Progenitor cell of endocrine pancreas (in vitro differentiated cells): Measurements from ENCODE around the gene ZNF366. TPM values are rescaled to one million over a fixed set of nuclear protein-coding genes. Genes with fewer than 3 reads are reported as not detected.

ENCODE experiments used
- DNase-seq: peaks from one replicate; pipeline ENCODE4 v3.0.0; 2021; ENCODE audit warnings: low spot score; ENCODE audit not compliant: unreplicated experiment
- H3K27ac Mint-ChIP-seq: 2 replicates; pipeline ENCODE4 v1.8.0; 2021; ENCODE audit warnings: mild to moderate bottlenecking, moderate library complexity, mixed read lengths
- H3K27me3 Mint-ChIP-seq: 2 replicates; pipeline ENCODE4 v1.8.0; 2021; ENCODE audit warnings: mixed read lengths
- H3K36me3 Mint-ChIP-seq: 2 replicates; pipeline ENCODE4 v1.8.0; 2022; ENCODE audit warnings: mixed read lengths; ENCODE audit not compliant: insufficient read depth
- H3K4me1 Mint-ChIP-seq: 2 replicates; pipeline ENCODE4 v1.8.0; 2021; ENCODE audit warnings: low read depth, mixed read lengths
- H3K4me3 Mint-ChIP-seq: 2 replicates; pipeline ENCODE4 v1.8.0; 2021; ENCODE audit warnings: low read depth, mild to moderate bottlenecking, moderate library complexity, mixed read lengths
- H3K9me3 Mint-ChIP-seq: 2 replicates; pipeline ENCODE4 v1.8.0; 2021; ENCODE audit warnings: low read depth, mixed read lengths
- CTCF ChIP-seq: fragments of 200-600 bp; sonication (generic); IDR thresholded peaks from one replicate; pipeline ENCODE4 v1.5.0; 2021; ENCODE audit warnings: antibody characterized with exemption, mild to moderate bottlenecking; ENCODE audit not compliant: unreplicated experiment
- total RNA-seq: library from RNA; stranded (reverse); gene quantifications from 2 replicates; pipeline ENCODE4 v1.2.1, GENCODE V29; 2021

The ZNF366 gene
- total RNA-seq, 1 donor from 2014 or later, result not detected

GRCh38 chr5:72440207-72440638 lies 67.0 kb downstream of the ZNF366 start:
- no peak for DNase-seq
- H3K4me3 Mint-ChIP-seq, result no peak overlapping the region
- no peaks in the 10 kb centered on the region for H3K36me3 Mint-ChIP-seq
- H3K27ac Mint-ChIP-seq, result no peak overlapping the region
- no peaks in the 10 kb centered on the region for H3K9me3 Mint-ChIP-seq
- no peaks in the 10 kb centered on the region for H3K4me1 Mint-ChIP-seq
- H3K27me3 Mint-ChIP-seq, result no peaks in the 10 kb centered on the region
- TF ChIP-seq CTCF, result no peak

GRCh38 chr5:72439192-72439591 lies 68.0 kb downstream of the ZNF366 start:
- Mint-ChIP-seq H3K4me3 (no peak overlapping the region), H3K9me3 (no peaks in the 10 kb centered on the region), H3K27me3 (no peaks in the 10 kb centered on the region), H3K27ac (no peak overlapping the region), H3K36me3 (no peaks in the 10 kb centered on the region), H3K4me1 (no peaks in the 10 kb centered on the region)
- TF ChIP-seq CTCF, result no peak
- DNase-seq, result no peak

GRCh38 chr5:72438141-72438540 lies 69.1 kb downstream of the ZNF366 start:
- Mint-ChIP-seq H3K4me1 (peaks cover 2% of the 10 kb centered on the region), H3K27ac (no peak overlapping the region), H3K36me3 (no peaks in the 10 kb centered on the region), H3K4me3 (no peak overlapping the region), H3K9me3 (no peaks in the 10 kb centered on the region), H3K27me3 (no peaks in the 10 kb centered on the region)
- DNase-seq, result no peak
- TF ChIP-seq CTCF, result no peak

GRCh38 chr5:72436796-72437471 lies 70.3 kb downstream of the ZNF366 start:
- Mint-ChIP-seq H3K4me3 (no peak overlapping the region), H3K36me3 (no peaks in the 10 kb centered on the region), H3K4me1 (peaks cover 2% of the 10 kb centered on the region), H3K27ac (no peak overlapping the region), H3K27me3 (no peaks in the 10 kb centered on the region), H3K9me3 (no peaks in the 10 kb centered on the region)
- DNase-seq, result no peak
- TF ChIP-seq CTCF, result no peak

- Mint-ChIP-seq H3K27me3 (no peaks in the 10 kb centered on the region), H3K9me3 (no peaks in the 10 kb centered on the region), H3K27ac (no peak overlapping the region), H3K4me3 (no peak overlapping the region), H3K36me3 (no peaks in the 10 kb centered on the region), H3K4me1 (peaks cover 2% of the 10 kb centered on the region)
- no peak for TF ChIP-seq CTCF
- DNase-seq, result no peak
These were observed 72.3 kb downstream of the ZNF366 start for GRCh38 chr5:72434781-72435437.
